GM18951 (cell line): Measurements from ENCODE around the gene SGCD.

Source experiments
- POLR2A ChIP-seq: IDR thresholded peaks from 4 replicates; pipeline ENCODE4 v1.6.1; 2011; ENCODE audit warnings: mild to moderate bottlenecking; ENCODE audit not compliant: insufficient read length, insufficient read depth; ENCODE audit errors: extremely low read depth
- in situ Hi-C: fragments of 300-500 bp; cut with MboI; formaldehyde crosslinking; loops from one replicate; pipeline ENCODE4 v1.12.0; 2022; ENCODE audit warnings: low sequenced_read_pairs, mixed read lengths, inconsistent platforms; ENCODE audit not compliant: unreplicated experiment

Gene SGCD

DNA sequence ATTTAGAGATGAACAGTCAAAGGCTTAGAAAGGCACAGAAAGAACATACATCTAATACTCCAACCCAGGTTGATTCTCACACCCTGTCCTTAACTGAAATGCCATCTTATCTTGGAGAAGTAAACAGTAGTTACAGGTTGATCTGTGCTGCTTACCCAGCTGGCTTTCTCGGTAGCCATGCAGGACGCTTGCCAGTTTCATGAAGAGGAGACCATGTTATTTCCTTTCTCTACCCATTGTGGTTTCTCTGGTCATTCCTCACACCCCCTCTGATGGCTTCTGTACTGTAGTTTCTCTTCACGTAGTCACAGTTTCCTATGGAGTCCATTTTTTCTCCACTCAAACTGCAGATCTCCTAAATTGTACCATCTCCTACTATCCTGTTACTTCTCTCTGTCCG is 206.0 kb downstream of the SGCD start:
- in situ Hi-C loops = no loop called here
- no peak for TF ChIP-seq POLR2A

DNA sequence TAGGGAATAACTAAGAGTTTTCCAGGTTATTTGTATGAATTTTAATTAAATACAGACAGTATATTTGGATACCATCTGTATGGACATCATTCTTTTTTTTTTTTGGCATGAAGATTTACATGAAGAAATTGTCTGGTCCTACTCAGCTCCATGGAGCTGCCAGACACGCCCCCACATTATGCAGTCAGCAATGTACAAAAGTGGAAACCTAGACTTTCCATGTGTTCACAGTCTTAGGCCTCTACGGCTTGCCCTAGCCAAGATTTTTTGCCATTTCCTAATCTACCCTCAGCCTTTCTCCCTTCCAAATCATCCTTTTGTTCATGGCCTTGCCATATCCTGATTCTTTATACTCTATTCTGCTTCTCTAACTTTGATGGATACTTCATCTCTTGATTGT is 207.1 kb downstream of the SGCD start:
- in situ Hi-C loops = no loop called here
- no peak for TF ChIP-seq POLR2A

DNA sequence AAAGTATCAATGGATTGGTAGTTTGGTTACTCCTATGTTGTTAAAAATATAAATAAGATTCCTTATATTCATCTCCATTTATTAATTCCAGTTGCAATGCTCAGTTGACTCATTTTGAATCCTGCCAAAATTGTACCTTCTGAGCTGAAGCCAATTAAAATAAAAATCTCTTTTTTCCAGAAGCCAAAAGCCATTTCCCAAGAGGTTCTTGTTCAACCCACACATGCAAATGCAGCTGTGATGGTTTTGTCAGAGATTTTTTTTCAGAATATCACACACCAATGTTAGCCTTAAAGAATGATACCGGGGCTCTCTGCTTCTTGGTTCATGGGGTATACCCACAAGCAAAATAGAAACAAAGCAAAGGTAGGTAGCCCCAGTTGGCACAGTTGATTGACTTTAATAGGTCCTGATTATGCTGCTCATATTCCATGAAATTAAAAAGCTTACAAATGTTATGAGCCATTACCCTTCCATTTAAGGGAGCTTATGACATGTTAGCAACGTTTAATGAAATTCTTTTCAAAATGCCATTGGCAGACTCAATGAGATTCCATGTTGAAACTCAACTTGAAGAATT is 208.0 kb downstream of the SGCD start:
- in situ Hi-C loops = no loop called here
- no peak for TF ChIP-seq POLR2A

DNA sequence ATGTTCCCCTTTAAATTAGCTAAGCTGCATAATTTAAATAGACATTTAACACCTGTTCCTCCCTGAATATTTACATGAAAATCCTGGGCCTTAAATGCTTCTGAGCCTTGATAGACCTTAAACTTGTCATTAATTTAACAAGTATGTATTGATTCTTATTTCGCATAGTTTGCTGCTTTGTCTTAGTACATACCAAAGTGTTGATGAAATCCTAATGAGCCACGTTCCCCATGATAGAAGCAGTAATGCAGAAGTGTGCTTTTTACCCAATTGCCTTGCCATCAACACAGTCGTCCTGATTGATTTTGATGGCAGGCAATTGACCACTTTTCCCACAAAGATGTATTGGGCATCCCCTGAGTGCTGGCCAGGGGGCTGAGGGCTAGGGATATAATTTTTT is 213.5 kb downstream of the SGCD start:
- in situ Hi-C loops = no loop called here
- TF ChIP-seq POLR2A = no peak

DNA sequence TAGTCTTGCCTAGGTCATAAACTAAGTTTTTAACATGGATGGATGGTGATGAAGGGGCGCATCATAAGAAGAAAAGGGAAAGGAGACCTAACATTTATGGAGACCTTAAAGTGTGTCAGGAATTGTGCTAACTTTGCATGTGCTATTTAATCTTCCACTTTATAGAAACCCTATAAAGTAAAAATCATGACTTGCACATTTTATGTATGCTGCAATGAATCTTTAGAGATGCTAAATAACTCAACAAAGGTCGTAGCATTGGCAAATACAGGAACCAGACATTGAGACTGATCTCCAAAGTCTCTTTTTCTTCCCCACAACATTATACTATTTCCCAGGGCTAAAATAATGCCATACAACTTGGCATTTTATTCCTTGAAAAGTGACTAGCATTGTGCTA is 214.6 kb downstream of the SGCD start:
- TF ChIP-seq POLR2A = no peak
- in situ Hi-C loops = no loop called here

DNA sequence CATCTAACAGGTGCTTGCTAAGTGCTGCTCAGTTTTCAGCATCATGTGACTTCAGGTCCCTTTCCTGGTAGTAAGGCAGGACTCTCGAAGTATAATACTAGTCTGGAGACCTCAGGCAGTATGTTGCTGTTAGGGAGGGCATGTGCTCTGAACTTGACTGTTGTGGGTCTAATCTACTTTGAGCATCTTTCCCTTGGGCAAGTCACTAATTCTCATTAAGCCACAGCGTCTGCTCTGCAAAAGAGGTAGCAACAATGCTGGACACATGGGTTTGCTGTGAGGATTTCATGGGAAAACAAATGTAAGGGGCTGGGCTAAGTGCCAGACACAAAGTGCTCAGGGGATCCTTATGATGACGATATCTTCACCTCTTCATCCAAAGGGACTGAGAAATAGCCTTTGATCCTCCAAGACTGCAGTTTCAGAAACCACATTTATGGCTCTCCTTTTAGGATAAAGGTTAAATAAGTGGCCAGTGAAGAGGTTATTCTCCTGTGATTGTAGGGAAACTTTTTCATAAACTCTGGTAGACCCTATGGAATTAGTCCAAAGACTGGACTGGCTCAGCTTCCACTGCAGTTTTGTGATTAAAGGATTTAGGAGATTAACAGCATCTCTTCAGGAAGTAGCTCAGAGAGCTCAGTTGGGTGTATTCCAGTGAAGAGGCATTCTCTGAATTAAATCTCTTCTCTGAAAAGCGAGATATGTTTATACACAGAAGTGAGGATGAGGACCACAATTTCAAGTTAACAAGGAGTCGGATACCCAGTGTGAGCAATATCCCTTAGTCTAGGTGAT is 216.6 kb downstream of the SGCD start:
- in situ Hi-C loops = no loop called here
- no peak for TF ChIP-seq POLR2A

DNA sequence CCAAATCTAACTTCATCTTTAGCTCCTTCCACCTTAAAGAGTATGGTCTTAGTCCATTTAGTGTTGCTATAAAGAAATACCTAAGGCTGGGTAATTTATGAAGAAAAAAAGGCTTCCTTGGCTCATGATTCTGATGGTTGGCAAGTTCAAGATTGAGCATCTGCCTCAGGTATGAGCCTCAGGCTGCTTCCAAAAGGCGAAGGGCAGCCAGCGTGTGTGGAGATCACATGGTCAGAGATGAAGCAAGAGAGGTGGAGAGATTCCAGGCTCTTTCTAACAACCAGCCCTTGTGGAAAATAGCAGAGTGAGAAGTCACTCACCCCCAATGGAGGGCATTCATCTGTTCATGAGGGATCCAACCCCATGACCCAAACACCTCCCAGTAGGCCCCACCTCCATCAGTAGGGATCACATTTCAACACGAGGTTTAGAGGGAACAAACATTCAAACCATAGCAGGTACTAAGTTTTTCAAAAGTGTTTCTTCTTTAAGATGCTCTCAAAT is 225.9 kb downstream of the SGCD start:
- no peak for TF ChIP-seq POLR2A

DNA sequence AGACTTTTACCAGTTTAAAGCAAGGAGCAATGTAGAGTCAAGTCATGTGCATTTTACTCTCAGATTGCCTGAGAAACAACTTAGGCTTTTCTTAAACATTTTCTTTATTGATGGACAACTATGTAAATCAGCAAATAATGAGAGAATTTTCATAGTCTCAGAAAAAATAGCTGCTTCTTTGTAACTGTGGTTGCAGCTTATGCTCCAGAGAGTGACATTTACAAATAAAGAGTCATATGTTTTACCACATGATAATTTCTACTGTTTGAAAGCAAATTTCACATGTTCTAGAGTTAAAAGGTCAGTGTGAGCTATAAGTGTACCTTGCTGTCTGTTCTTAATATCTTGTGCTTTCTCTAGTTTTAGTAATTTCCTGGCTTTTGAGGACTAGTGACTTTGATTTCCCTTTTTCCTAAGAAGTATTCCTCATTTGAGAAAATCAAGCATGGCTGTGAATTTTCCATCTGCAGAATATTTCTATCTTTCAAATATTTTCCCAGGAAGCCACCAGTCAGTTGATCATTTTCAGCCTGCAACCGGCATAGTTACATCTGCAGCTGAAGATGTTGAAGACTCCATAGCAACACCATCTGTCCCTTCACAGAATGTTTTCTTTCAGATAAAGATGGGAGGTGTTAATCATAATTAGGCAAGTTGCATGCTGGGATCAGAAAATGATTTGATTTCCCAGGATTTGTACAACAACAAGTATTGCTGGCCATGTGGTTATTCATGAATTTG is 229.9 kb downstream of the SGCD start:
- in situ Hi-C loops = no loop called here
- TF ChIP-seq POLR2A = no peak

More for the DNA sequence above, 225.9 kb downstream of the SGCD start:
- in situ Hi-C loops = no loop called here

DNA sequence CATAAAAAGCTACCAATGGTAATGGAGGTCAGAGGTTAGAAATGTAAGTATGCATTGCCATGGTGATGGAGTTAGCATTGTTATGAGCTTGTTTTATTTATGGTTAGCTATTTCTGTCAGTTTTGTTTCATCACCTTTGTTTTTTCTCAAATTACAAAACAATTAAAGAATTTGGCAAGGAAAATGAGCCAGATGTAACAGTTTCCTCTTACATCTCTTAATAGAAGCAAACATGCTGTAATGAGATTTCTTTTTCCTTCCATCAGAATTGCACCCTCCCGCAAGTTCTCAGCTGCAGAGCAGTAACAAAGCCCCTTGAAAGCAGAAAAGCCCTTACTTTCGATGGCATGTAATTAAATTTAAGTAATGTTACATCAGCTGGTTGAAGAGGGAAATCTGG is 233.0 kb downstream of the SGCD start:
- in situ Hi-C loops = no loop called here

DNA sequence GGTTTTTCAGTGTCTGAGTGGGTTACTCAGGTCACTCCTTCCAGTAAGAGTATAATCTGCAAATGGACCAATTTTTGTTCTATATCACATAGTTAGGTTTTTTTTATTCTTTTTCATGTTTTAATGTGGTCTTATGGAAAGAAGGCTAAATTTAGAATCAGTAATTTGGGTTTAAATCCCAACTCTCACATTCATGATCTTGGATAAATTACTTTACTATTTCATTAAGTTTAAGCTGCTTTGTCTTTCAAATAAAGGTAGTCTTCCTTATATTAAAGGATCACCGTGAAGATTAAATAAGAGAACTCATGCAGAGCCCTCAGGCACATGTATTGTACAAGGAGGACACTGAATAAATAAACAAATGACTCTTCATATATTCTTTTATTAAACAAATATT is 234.7 kb downstream of the SGCD start:
- in situ Hi-C loops = no loop called here
- no peak for TF ChIP-seq POLR2A

More for the DNA sequence above, 233.0 kb downstream of the SGCD start:
- TF ChIP-seq POLR2A = no peak

DNA sequence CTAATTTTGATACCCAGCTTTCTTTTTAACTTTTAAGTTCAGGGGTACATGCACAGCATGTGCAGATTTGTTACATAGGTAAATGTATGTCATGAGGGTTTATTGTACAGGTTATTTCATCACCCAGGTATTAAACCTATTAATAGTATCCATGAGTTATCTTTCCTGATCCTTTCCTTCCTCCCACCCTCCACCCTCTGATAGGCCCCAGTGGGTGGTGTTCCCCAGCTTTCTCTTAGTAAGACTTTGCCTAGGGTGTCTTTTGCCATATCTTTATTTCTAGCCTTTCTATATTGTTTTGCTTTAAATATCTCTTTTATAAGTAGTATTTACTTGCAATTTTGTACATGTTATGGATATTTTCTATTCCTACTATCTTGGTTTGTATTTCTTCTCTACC is 243.7 kb downstream of the SGCD start:
- no peak for TF ChIP-seq POLR2A
- in situ Hi-C loops = no loop called here

DNA sequence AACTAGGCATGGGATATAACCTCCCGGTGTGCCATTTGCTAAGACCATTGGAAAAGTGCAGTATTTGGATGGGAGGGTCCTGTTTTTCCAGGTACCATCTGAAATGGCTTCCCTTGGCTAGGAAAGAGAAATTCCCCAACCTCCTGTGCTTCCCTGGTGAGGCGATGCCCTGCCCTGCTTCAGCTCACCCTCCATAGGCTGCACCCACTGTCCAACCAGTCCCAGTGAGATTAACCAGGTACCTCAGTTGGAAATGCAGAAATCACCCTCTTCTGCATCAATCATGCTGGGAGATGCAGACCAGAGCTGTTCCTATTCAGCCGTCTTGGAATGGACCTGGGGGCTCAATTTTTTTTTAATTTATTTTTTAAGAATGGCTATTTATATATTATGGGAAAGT is 254.8 kb downstream of the SGCD start:
- in situ Hi-C loops = no loop called here

DNA sequence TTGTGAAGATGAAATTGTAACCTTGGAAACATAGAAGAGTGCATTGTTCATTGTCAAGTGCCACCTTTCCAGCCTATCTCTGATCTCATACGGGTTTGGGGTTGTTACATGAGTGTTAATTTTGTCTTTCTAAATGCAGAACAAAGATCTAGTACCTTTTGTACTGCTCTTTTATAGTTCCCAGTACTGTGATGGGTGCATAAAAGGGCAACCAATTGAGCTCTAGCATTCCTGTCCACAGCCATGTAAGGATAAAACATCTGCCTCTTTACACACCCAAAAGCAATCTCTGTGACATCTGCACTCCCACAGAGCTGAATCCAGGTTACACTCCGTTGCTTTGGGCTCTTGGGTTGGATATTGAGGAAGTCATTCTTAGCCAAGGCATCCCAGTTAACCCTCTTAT is 255.2 kb downstream of the SGCD start:
- in situ Hi-C loops = no loop called here
- no peak for TF ChIP-seq POLR2A

More for the DNA sequence above, 254.8 kb downstream of the SGCD start:
- no peak for TF ChIP-seq POLR2A
